Esophagus squamous epithelium (tissue), 5 donors: ENCODE measurements around the gene PDSS1. TPM values are rescaled to one million over a fixed set of nuclear protein-coding genes. Genes with fewer than 3 reads are reported as not detected.

Experiments used
- DNase-seq: peaks from one replicate; lab custom pipeline; 2025; lab: John Stamatoyannopoulos, UW
- H3K27ac ChIP-seq, 4 donors: fragments of 200-600 bp; sonication (generic); one replicate each; pipeline ENCODE4 v1.5.1; 2016 to 2019; ENCODE audit warnings: mild to moderate bottlenecking in 1 of 4
- H3K27me3 ChIP-seq, 4 donors: fragments of 200-600 bp; sonication (generic); 1 replicate in 3 of 4; 2 replicates in 1 of 4; pipeline versions ENCODE4 v1.5.1 to v1.6.0; 2017 to 2021; ENCODE audit warnings: antibody characterized with exemption in 1 of 4
- H3K36me3 ChIP-seq, 3 donors: fragments of 200-600 bp; sonication (generic); one replicate each; pipeline ENCODE4 v1.5.1; 2016 to 2019
- H3K4me1 ChIP-seq, 3 donors: fragments of 200-600 bp; sonication (generic); one replicate each; pipeline ENCODE4 v1.5.1; 2017 to 2019
- H3K4me3 ChIP-seq, 4 donors: fragments of 200-600 bp; sonication (generic); 1 replicate in 3 of 4; 2 replicates in 1 of 4; pipeline ENCODE4 v1.5.1; 2016 to 2019; ENCODE audit warnings: mild to moderate bottlenecking in 2 of 4, moderate library complexity in 1 of 4
- H3K9me3 ChIP-seq, 3 donors: fragments of 200-600 bp; sonication (generic); one replicate each; pipeline ENCODE4 v1.5.1; 2016 to 2019
- CTCF ChIP-seq, 6 experiments: fragments of 450-650 bp in 4 of 6; fragments of 200-600 bp in 2 of 6; sonication (generic) in 2 of 6; IDR thresholded peaks; one replicate each; pipeline ENCODE4 v1.5.1; 2016 to 2019; ENCODE audit warnings: antibody characterized with exemption in 6 of 6, mild to moderate bottlenecking in 4 of 6, moderate library complexity in 4 of 6
- POLR2A ChIP-seq, 4 donors: fragments of 450-650 bp; IDR thresholded peaks; one replicate each; pipeline ENCODE4 v1.6.1; 2017; ENCODE audit warnings: antibody characterized with exemption in 4 of 4, mild to moderate bottlenecking in 4 of 4, moderate library complexity in 3 of 4
- WGBS, 2 donors: methylation state at CpG; one replicate each; pipeline ENCODE4 v1.1.5; 2018; 5-methylcytosine and 5-hydroxymethylcytosine counted together
- intact Hi-C: fragments of 100-400 bp; cut with DNase I; formaldehyde crosslinking; loops from one replicate; pipeline ENCODE4 v1.15.0; 2022
- total RNA-seq, 4 donors: library from RNA; depleted of rRNA; stranded (reverse); fragments of >200 nt; gene quantifications; one replicate each; pipeline ENCODE4 v1.1.0, GENCODE V29; 2016
- donor health status: DM: yes; HTN: yes; CAD: no.

The PDSS1 gene
- total RNA-seq, 4 donors from 2014 or later, result 7.7 to 21.1 (median 11.7) TPM

GRCh38 chr10:26703096-26703495 is 5.6 kb downstream of the PDSS1 start:
- TF ChIP-seq CTCF (IDR thresholded peaks at IDR 0.05) (no peak), POLR2A (IDR thresholded peaks at IDR 0.05) (no peak)
- no peaks in the 10 kb centered on the region for H3K9me3 ChIP-seq
- 84 to 95% methylated on average over 4 of the region's 4 CpGs for WGBS, 2 donors
- peaks cover 3 to 17% (median 7%) of the 10 kb centered on the region in 3 donors for H3K4me1 ChIP-seq
- intact Hi-C loops, result no loop called here
- no peak for DNase-seq
- peaks cover under 1 to 41% (median 9%) of the 10 kb centered on the region in 3 donors for H3K36me3 ChIP-seq
- H3K27ac ChIP-seq, result no peak overlapping the region
- H3K4me3 ChIP-seq, result no peak overlapping the region
- no peaks in the 10 kb centered on the region for H3K27me3 ChIP-seq

GRCh38 chr10:26703974-26704373 is 6.5 kb downstream of the PDSS1 start:
- Histone ChIP-seq H3K27ac (no peak overlapping the region), H3K4me3 (no peak overlapping the region), H3K9me3 (no peaks in the 10 kb centered on the region), H3K36me3 (peaks cover 9 to 50% (median 9%) of the 10 kb centered on the region in 3 donors), H3K4me1 (peaks cover 0 to 8% (median 0%) of the 10 kb centered on the region in 3 donors), H3K27me3 (no peaks in the 10 kb centered on the region)
- no peak for DNase-seq
- 78 to 90% methylated on average over 4 to 9 of the region's 9 CpGs for WGBS, 2 donors
- TF ChIP-seq POLR2A (IDR thresholded peaks at IDR 0.05) (no peak), CTCF (IDR thresholded peaks at IDR 0.05) (no peak)
- intact Hi-C loops, result no loop called here

- peaks cover 9 to 72% (median 11%) of the 10 kb centered on the region in 3 donors for H3K36me3 ChIP-seq
- H3K4me1 ChIP-seq, result no peaks in the 10 kb centered on the region
- no peak overlapping the region for H3K27ac ChIP-seq
- H3K4me3 ChIP-seq, result no peak overlapping the region
- no peaks in the 10 kb centered on the region for H3K9me3 ChIP-seq
- intact Hi-C loops, result no loop called here
- WGBS, 2 donors, result 75% methylated on average over 5 to 6 of the region's 6 CpGs
- DNase-seq, result no peak
- H3K27me3 ChIP-seq, result no peaks in the 10 kb centered on the region
- TF ChIP-seq POLR2A (IDR thresholded peaks at IDR 0.05) (no peak), CTCF (IDR thresholded peaks at IDR 0.05) (no peak)
Measured at GRCh38 chr10:26706206-26706605, 8.7 kb downstream of the PDSS1 start.

- intact Hi-C loops, result no loop called here
- H3K4me3 ChIP-seq, result no peak overlapping the region
- TF ChIP-seq CTCF (IDR thresholded peaks at IDR 0.05) (no peak), POLR2A (IDR thresholded peaks at IDR 0.05) (no peak)
- no peak overlapping the region for H3K27ac ChIP-seq
- no peaks in the 10 kb centered on the region for H3K4me1 ChIP-seq
- H3K27me3 ChIP-seq, result no peaks in the 10 kb centered on the region
- no peaks in the 10 kb centered on the region for H3K9me3 ChIP-seq
- DNase-seq, result no peak
- peaks cover 9 to 76% (median 11%) of the 10 kb centered on the region in 3 donors for H3K36me3 ChIP-seq
- 87 to 92% methylated on average over 7 to 9 of the region's 10 CpGs for WGBS, 2 donors
Measured at GRCh38 chr10:26706936-26707335, 9.4 kb downstream of the PDSS1 start.

GRCh38 chr10:26711324-26711723 is 13.8 kb downstream of the PDSS1 start:
- Histone ChIP-seq H3K4me3 (no peak overlapping the region), H3K4me1 (no peaks in the 10 kb centered on the region), H3K36me3 (peaks cover 3 to 92% (median 11%) of the 10 kb centered on the region in 3 donors), H3K9me3 (no peaks in the 10 kb centered on the region), H3K27me3 (no peaks in the 10 kb centered on the region), H3K27ac (no peak overlapping the region)
- DNase-seq, result no peak
- intact Hi-C loops, result no loop called here
- TF ChIP-seq POLR2A (IDR thresholded peaks at IDR 0.05), result no peak
- TF ChIP-seq CTCF (IDR thresholded peaks at IDR 0.05), result no peak
- 96 to 99% methylated on average over 2 to 4 of the region's 5 CpGs for WGBS, 2 donors
